BLaER1 treated with 17β-estradiol and CSF1 and Interleukin-3, amounts not matched to agents 10 nM and 100 nM (cell line): ENCODE data around the gene NAPG.
"Not testable (repeated sequence)": the region's sequence is repeated elsewhere in the genome, so short reads cannot be mapped to it uniquely, and the experiment has no call there.

Experiments used
- H3K27ac ChIP-seq, 11 experiments: shearing (Covaris generic); formaldehyde crosslinking; 2 replicates each; pipeline ENCODE4 v1.8.1; 2022
- H3K27me3 ChIP-seq, 11 experiments: shearing (Covaris generic); formaldehyde crosslinking; 2 replicates each; pipeline ENCODE4 v1.8.1; 2022
- H3K36me3 ChIP-seq, 11 experiments: shearing (Covaris generic); formaldehyde crosslinking; 2 replicates each; pipeline ENCODE4 v1.8.1; 2022
- H3K4me1 ChIP-seq, 10 experiments: shearing (Covaris generic); formaldehyde crosslinking; 2 replicates each; pipeline ENCODE4 v1.8.1; 2022
- H3K4me2 ChIP-seq, 11 experiments: shearing (Covaris generic); formaldehyde crosslinking; 2 replicates each; pipeline ENCODE4 v1.8.1; 2022
- H3K4me3 ChIP-seq, 10 experiments: shearing (Covaris generic); formaldehyde crosslinking; 2 replicates each; pipeline ENCODE4 v1.8.1; 2022
- H3K9ac ChIP-seq, 11 experiments: shearing (Covaris generic); formaldehyde crosslinking; 2 replicates each; pipeline ENCODE4 v1.8.1; 2022
- H3K9me3 ChIP-seq, 11 experiments: shearing (Covaris generic); formaldehyde crosslinking; replicated peaks in 1 of 11; 2 replicates each; pipeline ENCODE4 v1.8.1; 2022
- H4K20me1 ChIP-seq, 11 experiments: shearing (Covaris generic); formaldehyde crosslinking; 2 replicates each; pipeline ENCODE4 v1.8.1; 2022
- Cebpa-rat ChIP-seq, 11 experiments: shearing (Covaris generic); IDR thresholded peaks; 2 replicates each; pipeline ENCODE4 v1.8.1; 2022

The NAPG gene

GRCh38 chr18:10588975-10589374 is 63.1 kb downstream of the NAPG start:
- H3K27ac ChIP-seq: peak overlapping the region in 7 of 11 experiments; percentile 6 to 62 (median 30); a peak in 8 of 22 replicates
- no peak overlapping the region for H3K4me3 ChIP-seq
- H4K20me1 ChIP-seq: no peaks in the 10 kb centered on the region
- H3K27me3 ChIP-seq: no peaks in the 10 kb centered on the region
- H3K9me3 ChIP-seq: peaks cover 4 to 10% (median 5%) of the 10 kb centered on the region in 11 experiments; a peak in 12 of 22 replicates
- no peak for TF ChIP-seq Cebpa-rat (IDR thresholded peaks at IDR 0.05)
- peak overlapping the region in 1 of 11 experiments; percentile 19; a peak in 1 of 22 replicates for H3K9ac ChIP-seq
- peaks cover 10 to 51% (median 28%) of the 10 kb centered on the region in 10 experiments for H3K4me1 ChIP-seq
- no peaks in the 10 kb centered on the region for H3K36me3 ChIP-seq
- H3K4me2 ChIP-seq: no peak overlapping the region

GRCh38 chr18:10590412-10590811 is 64.6 kb downstream of the NAPG start:
- Histone ChIP-seq H3K4me1 (peaks cover 10 to 62% (median 32%) of the 10 kb centered on the region in 10 experiments), H3K4me2 (peak overlapping the region in 2 of 11 experiments; percentile 27 to 83; a peak in 2 of 22 replicates), H3K27me3 (no peaks in the 10 kb centered on the region), H4K20me1 (no peaks in the 10 kb centered on the region), H3K27ac (peak overlapping the region in 7 of 11 experiments; percentile 87 to 98 (median 93); a peak in 11 of 22 replicates), H3K36me3 (no peaks in the 10 kb centered on the region), H3K9ac (no peak overlapping the region), H3K9me3 (peaks cover 4 to 10% (median 5%) of the 10 kb centered on the region in 11 experiments; a peak in 12 of 22 replicates), H3K4me3 (no peak overlapping the region)
- no peak for TF ChIP-seq Cebpa-rat (IDR thresholded peaks at IDR 0.05)

- H3K36me3 ChIP-seq: no peaks in the 10 kb centered on the region
- peak overlapping the region in 6 of 11 experiments; percentile 71 to 78 (median 76); a peak in 9 of 22 replicates for H3K9ac ChIP-seq
- peaks cover 10 to 59% (median 32%) of the 10 kb centered on the region in 10 experiments for H3K4me1 ChIP-seq
- no peaks in the 10 kb centered on the region for H3K27me3 ChIP-seq
- H3K4me3 ChIP-seq: no peak overlapping the region
- no peaks in the 10 kb centered on the region for H4K20me1 ChIP-seq
- TF ChIP-seq Cebpa-rat (IDR thresholded peaks at IDR 0.05): no peak
- H3K9me3 ChIP-seq: peaks cover 0 to 10% (median 5%) of the 10 kb centered on the region in 11 experiments; a peak in 12 of 22 replicates
- peak overlapping the region in 9 of 11 experiments; percentile 37 to 89 (median 80); a peak in 17 of 22 replicates for H3K4me2 ChIP-seq
- H3K27ac ChIP-seq: peak overlapping the region; percentile 68 to 98 (median 91); a peak in 20 of 22 replicates
These were observed 66.1 kb downstream of the NAPG start for GRCh38 chr18:10591896-10592295.

- Histone ChIP-seq H3K4me1 (peaks cover 10 to 61% (median 32%) of the 10 kb centered on the region in 10 experiments), H3K27ac (peak overlapping the region; percentile 68 to 98 (median 91); a peak in 21 of 22 replicates), H3K9ac (peak overlapping the region; percentile 33 to 78 (median 72); a peak in 18 of 22 replicates), H3K4me3 (0 out of 20 replicates have a peak overlapping the region, but pooled peaks of 2 of the 10 experiments have one; percentile 4 to 25), H3K4me2 (peak overlapping the region; percentile 37 to 89 (median 76); a peak in 21 of 22 replicates)
- H3K27me3 ChIP-seq, H4K20me1 ChIP-seq, H3K36me3 ChIP-seq, H3K9me3 ChIP-seq: not testable (repeated sequence)
- TF ChIP-seq Cebpa-rat (IDR thresholded peaks at IDR 0.05): peak in 10 of 11 experiments; percentile 35 to 87 (median 82); a peak in 18 of 22 replicates
These were observed 67.7 kb downstream of the NAPG start for GRCh38 chr18:10593366-10594022.

DNA sequence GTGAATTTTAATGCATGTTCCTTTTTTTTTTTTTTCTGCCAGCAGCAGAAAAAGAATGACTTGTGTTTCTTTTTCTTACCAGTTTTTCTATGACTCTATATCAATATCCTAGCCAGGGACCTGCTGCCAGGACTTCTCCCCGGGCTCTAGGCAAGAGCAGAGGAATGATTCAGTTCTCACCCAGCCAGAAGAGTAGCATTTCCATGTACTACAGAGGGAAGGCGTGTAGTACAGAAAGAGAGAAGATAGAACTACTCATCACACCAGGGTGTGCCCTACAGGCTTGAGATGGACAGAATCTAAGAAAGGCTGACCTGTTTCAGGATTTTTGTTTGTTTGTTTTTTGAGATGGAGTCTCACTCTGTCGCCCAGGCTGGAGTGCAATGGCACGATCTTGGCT is 70.1 kb downstream of the NAPG start:
- not testable (repeated sequence) for H4K20me1 ChIP-seq, H3K27me3 ChIP-seq, H3K4me3 ChIP-seq, H3K36me3 ChIP-seq, H3K9me3 ChIP-seq, H3K9ac ChIP-seq
- H3K27ac ChIP-seq: peak overlapping the region in 6 of 11 experiments; percentile 30 to 73 (median 58); a peak in 6 of 22 replicates
- peaks cover 10 to 54% (median 31%) of the 10 kb centered on the region in 10 experiments for H3K4me1 ChIP-seq
- H3K4me2 ChIP-seq: peak overlapping the region in 3 of 11 experiments; percentile 17 to 26 (median 23); a peak in 1 of 22 replicates

- H3K36me3 ChIP-seq, H3K9ac ChIP-seq, H3K27ac ChIP-seq, H3K27me3 ChIP-seq, H3K4me3 ChIP-seq, H3K4me2 ChIP-seq, H4K20me1 ChIP-seq: not testable (repeated sequence)
- H3K4me1 ChIP-seq: peaks cover 9 to 36% (median 14%) of the 10 kb centered on the region in 10 experiments
- peaks cover 2 to 20% (median 4%) of the 10 kb centered on the region in 11 experiments; a peak in 18 of 22 replicates for H3K9me3 ChIP-seq
These were observed 71.9 kb downstream of the NAPG start for GRCh38 chr18:10597695-10598094.

GRCh38 chr18:10600701-10601100 is 74.9 kb downstream of the NAPG start:
- not testable (repeated sequence) for H3K4me3 ChIP-seq, H3K27ac ChIP-seq, H3K36me3 ChIP-seq, H3K4me2 ChIP-seq, H4K20me1 ChIP-seq, H3K27me3 ChIP-seq, H3K9ac ChIP-seq
- H3K4me1 ChIP-seq: peaks cover 0 to 13% (median 0%) of the 10 kb centered on the region in 10 experiments; a peak in 3 of 20 replicates
- H3K9me3 ChIP-seq: peaks cover 10 to 41% (median 23%) of the 10 kb centered on the region in 11 experiments
